HepG2 (cell line): ENCODE results near the gene TAF1C. TPM values are rescaled to one million over a fixed set of nuclear protein-coding genes. Genes with fewer than 3 reads are reported as not detected.

ENCODE experiments used
- ATAC-seq: fragments of 200-7000 bp; cut with Tn5 transposase; 3 replicates; pipeline ENCODE4 v1.9.1; 2020; ENCODE audit warnings: mild to moderate bottlenecking, moderate library complexity
- BruUV-seq: library from RNA; stranded (reverse); fragments of 400-500 nt; replicated peaks from 2 replicates; lab custom pipeline; 2021; lab: Mats Ljungman, UMichigan
- CTCF ChIA-PET: fragments of 300-600 bp; formaldehyde crosslinking; extraction: SDS; loops from one replicate; lab custom pipeline; 2021; ENCODE audit warnings: low total read pairs, inconsistent platforms, low intra/inter-chr PET ratio; lab: Yijun Ruan, JAX
- POLR2A ChIA-PET: fragments of 350-600 bp; sonication (Branson Sonifier 250); formaldehyde crosslinking; loops from one replicate; lab custom pipeline; 2020; ENCODE audit warnings: antibody characterized with exemption, inconsistent platforms; lab: Yijun Ruan, JAX
- DNase-seq: peaks from one replicate; pipeline ENCODE4 v3.0.0-alpha.2; 2015; ENCODE audit warnings: low spot score
- FAIRE-seq: peaks from 3 replicates; lab custom pipeline; 2011; peaks lifted over from hg19 to GRCh38; lab: Jason Lieb, UNC
- H2AFZ ChIP-seq: one replicate; pipeline ENCODE4 v1.6.1; 2011; ENCODE audit warnings: low read length, inconsistent platforms
- H3K27ac ChIP-seq: fragments of 300-600 bp; 3 replicates; pipeline ENCODE4 v1.8.0; 2011; ENCODE audit warnings: mixed run types, mild to moderate bottlenecking, mixed read lengths, low read length, inconsistent platforms; ENCODE audit not compliant: insufficient read depth; ENCODE audit errors: extremely low read length
- H3K27me3 ChIP-seq, 2 experiments: fragments of 200-600 bp in 1 of 2; 2 replicates in 1 of 2; 3 replicates in 1 of 2; pipeline versions ENCODE4 v1.6.0 to v1.8.0; 2011; ENCODE audit warnings: low read length in 2 of 2, mild to moderate bottlenecking in 2 of 2, moderate library complexity in 2 of 2, inconsistent platforms in 1 of 2; ENCODE audit not compliant: insufficient read depth in 2 of 2, control insufficient read depth in 1 of 2
- H3K36me3 ChIP-seq, 2 experiments: fragments of 200-600 bp in 1 of 2; replicated peaks in 1 of 2; 2 replicates in 1 of 2; 3 replicates in 1 of 2; pipeline versions ENCODE4 v1.5.1 to v1.8.0; 2011; ENCODE audit warnings: low read length in 2 of 2, inconsistent platforms in 1 of 2; ENCODE audit not compliant: insufficient read depth in 2 of 2, control insufficient read depth in 1 of 2
- H3K4me1 ChIP-seq: 2 replicates; pipeline ENCODE4 v1.5.1; 2012; ENCODE audit warnings: low read length, inconsistent platforms; ENCODE audit not compliant: insufficient read depth
- H3K4me2 ChIP-seq: 2 replicates; pipeline ENCODE4 v1.6.0; 2011; ENCODE audit warnings: low read depth, low read length, inconsistent platforms
- H3K4me3 ChIP-seq, 3 experiments: fragments of 200-600 bp in 1 of 3; sonication (generic), shearing (Covaris generic) in 1 of 3; replicated peaks in 1 of 3; 2 replicates each; pipeline ENCODE4 v1.5.1; 2011 to 2016; ENCODE audit warnings: low read length in 3 of 3, inconsistent platforms in 2 of 3, low read depth in 2 of 3, mild to moderate bottlenecking in 2 of 3, control low read depth in 1 of 3, mixed read lengths in 1 of 3; ENCODE audit not compliant: insufficient read depth in 1 of 3
- H3K79me2 ChIP-seq: one replicate; pipeline ENCODE4 v1.6.1; 2011; ENCODE audit warnings: low read length, inconsistent platforms; ENCODE audit not compliant: insufficient read depth
- H3K9ac ChIP-seq: 2 replicates; pipeline ENCODE4 v1.6.0; 2011; ENCODE audit warnings: mild to moderate bottlenecking, low read depth, low read length, inconsistent platforms; ENCODE audit not compliant: insufficient read depth
- H3K9me3 ChIP-seq: 2 replicates; pipeline ENCODE4 v1.5.1; 2012; ENCODE audit warnings: mild to moderate bottlenecking, low read length
- H4K20me1 ChIP-seq: 2 replicates; pipeline ENCODE4 v1.6.0; 2011; ENCODE audit warnings: inconsistent platforms, mild to moderate bottlenecking, low read length, moderate library complexity; ENCODE audit not compliant: insufficient read depth
- DR1 ChIP-seq: sonication (generic); formaldehyde crosslinking; IDR thresholded peaks from 2 replicates; pipeline ENCODE4 v1.8.0; 2021; ENCODE audit warnings: mild to moderate bottlenecking, missing genetic modification reagents, inconsistent platforms
- RBFOX2 ChIP-seq: fragments of 200-400 bp; formaldehyde crosslinking; IDR thresholded peaks from 2 replicates; pipeline ENCODE4 v1.6.1; 2017; ENCODE audit warnings: low read depth, mild to moderate bottlenecking, low read length
- SRY ChIP-seq: sonication (generic); formaldehyde crosslinking; IDR thresholded peaks from 2 replicates; pipeline ENCODE4 v1.8.0; 2022; ENCODE audit warnings: mild to moderate bottlenecking, missing genetic modification reagents
- TMF1 ChIP-seq: sonication (generic); formaldehyde crosslinking; IDR thresholded peaks from 2 replicates; pipeline ENCODE4 v1.8.1; 2022; ENCODE audit warnings: low read depth, missing genetic modification reagents
- ZNF3 ChIP-seq: IDR thresholded peaks from 2 replicates; pipeline ENCODE4 v1.7.0; 2017; ENCODE audit warnings: inconsistent platforms
- WGBS: methylation state at CpG from one replicate; pipeline ENCODE4 v1.1.6; 2017; ENCODE audit warnings: low lambda C conversion rate; 5-methylcytosine and 5-hydroxymethylcytosine counted together
- in situ Hi-C: cut with HindIII; loops from 2 replicates; pipeline ENCODE4 v1.10.0; 2017; ENCODE audit warnings: low pct_unique_long_range_greater_than_20kb; ENCODE audit not compliant: extremely low pct_ligation_motif_present
- intact Hi-C: fragments of 100-400 bp; cut with micrococcal nuclease; formaldehyde crosslinking; loops from one replicate; pipeline ENCODE4 v1.10.0; 2022; ENCODE audit not compliant: unreplicated experiment
- polyA plus RNA-seq, 8 experiments: library from polyadenylated mRNA; depleted of rRNA in 3 of 8; stranded (reverse) in 7 of 8; unstranded in 1 of 8; fragments of >200 nt; fragmentation: Illumina TruSeq in 4 of 8; extraction: Trizol in 4 of 8; gene quantifications; 2 replicates each; pipeline versions ENCODE4 v1.2.1 to v1.2.3, GENCODE V29; 2011 to 2016; ENCODE audit warnings: low read depth in 4 of 8, missing spikeins in 1 of 8, mixed read lengths in 1 of 8; ENCODE audit not compliant: insufficient read depth in 1 of 8
- total RNA-seq, 5 experiments: library from RNA; depleted of rRNA; stranded (reverse); fragments of >200 nt; fragmentation: Illumina TruSeq; extraction: Trizol; gene quantifications; 2 replicates each; pipeline ENCODE4 v1.2.3, GENCODE V29; 2016; ENCODE audit warnings: low read depth in 1 of 5

Gene TAF1C
- total and polyA plus RNA-seq, 2 of the 13 experiments (the other 11 are each of a cell fraction or from before 2014, with no cell fraction given) = 15.6 to 20.8 TPM

DNA sequence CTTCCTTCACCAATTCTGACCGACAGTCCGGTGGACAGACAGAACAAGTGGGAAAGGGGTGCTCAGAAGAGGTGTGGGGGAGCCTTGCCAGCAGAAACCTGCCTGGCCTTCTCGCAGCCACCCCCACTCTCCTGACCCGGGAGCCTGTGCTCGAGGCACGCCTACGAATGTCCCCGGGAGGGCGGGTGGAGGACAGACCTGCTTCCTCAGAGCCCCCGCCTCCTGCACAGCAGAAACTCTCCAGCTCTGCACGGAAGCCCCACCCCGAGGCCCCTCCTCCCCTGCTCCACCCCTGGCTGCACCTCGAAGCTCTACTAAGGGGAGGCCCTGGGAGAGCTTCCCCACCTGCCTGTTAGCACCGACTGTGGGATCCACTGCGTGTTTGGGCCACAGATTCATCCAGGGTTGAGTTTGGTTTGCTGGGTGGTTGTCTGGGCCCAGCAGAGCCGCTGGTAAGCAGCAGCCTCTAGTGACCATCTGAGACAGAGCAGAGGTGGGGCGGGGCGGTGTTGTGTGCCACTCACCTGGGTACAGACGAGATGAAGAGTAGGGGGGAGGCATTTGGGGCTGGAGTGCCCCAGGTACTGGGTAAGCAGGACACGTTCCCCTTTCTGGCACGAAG lies 6.2 kb downstream of the TAF1C start:
- 95% methylated on average over 21 of the region's 21 CpGs for WGBS
- no peaks in the 10 kb centered on the region for H4K20me1 ChIP-seq
- POLR2A ChIA-PET = no interaction called here
- in situ Hi-C loops (loop anchor here (25.0 kb wide), 1 partner anchor 218 kb away; the partner anchor contains the start of genes NECAB2 and OSGIN1), intact Hi-C loops (no loop called here)
- peaks cover 25 to 56% of the 10 kb centered on the region in 2 experiments; a peak in 4 of 5 replicates for H3K36me3 ChIP-seq
- H3K9ac ChIP-seq = no peak overlapping the region
- H3K9me3 ChIP-seq = no peaks in the 10 kb centered on the region
- no peak for FAIRE-seq
- peaks cover 13% of the 10 kb centered on the region for H3K79me2 ChIP-seq
- H3K4me2 ChIP-seq = no peak overlapping the region
- no peak overlapping the region for H3K4me3 ChIP-seq
- peaks cover 32% of the 10 kb centered on the region for H3K4me1 ChIP-seq
- H3K27ac ChIP-seq = no peak overlapping the region
- no TSS peak for BruUV-seq
- DNase-seq = no peak
- CTCF ChIA-PET = no interaction called here
- H3K27me3 ChIP-seq = no peaks in the 10 kb centered on the region
- no peak for TF ChIP-seq SRY
- TF ChIP-seq TMF1 (CRISPR knock-in tag) = no peak
- no peak for TF ChIP-seq DR1 (CRISPR knock-in tag)
- ATAC-seq = no peak
- H2AFZ ChIP-seq = no peak overlapping the region

GRCh38 chr16:84179612-84180320 lies 7.1 kb downstream of the TAF1C start:
- intact Hi-C loops (loop anchor here (5.0 kb wide), 1 partner anchor 227 kb away; the partner anchor contains the start of gene OSGIN1), in situ Hi-C loops (loop anchor here (5.0 to 25.0 kb wide), 2 partner anchors 92 to 217 kb away; partner anchors contain the start of genes NECAB2 and OSGIN1)
- H3K4me1 ChIP-seq = peaks cover 32% of the 10 kb centered on the region
- no peak overlapping the region for H3K4me3 ChIP-seq
- H3K36me3 ChIP-seq = peaks cover 25 to 55% of the 10 kb centered on the region in 2 experiments; a peak in 4 of 5 replicates
- no peak for DNase-seq
- H3K79me2 ChIP-seq = peaks cover 6% of the 10 kb centered on the region
- H3K4me2 ChIP-seq = no peak overlapping the region
- no peak for FAIRE-seq
- ChIA-PET CTCF (no interaction called here), POLR2A (no interaction called here)
- H3K27me3 ChIP-seq = no peaks in the 10 kb centered on the region
- H4K20me1 ChIP-seq = no peaks in the 10 kb centered on the region
- H2AFZ ChIP-seq = no peak overlapping the region
- 96% methylated on average over 20 of the region's 33 CpGs for WGBS
- no peak overlapping the region for H3K27ac ChIP-seq
- TF ChIP-seq RBFOX2 (peak; percentile 30), ZNF3 (CRISPR knock-in tag) (no peak)
- no peak overlapping the region for H3K9ac ChIP-seq
- no peaks in the 10 kb centered on the region for H3K9me3 ChIP-seq
- no peak for ATAC-seq
- no TSS peak for BruUV-seq
